DOHH2 (cell line): ENCODE measurements around the gene MRPL27.

ENCODE experiments used
- H3F3A ChIP-seq: fragments of 200-600 bp; sonication (generic), shearing (Covaris generic); 2 replicates; pipeline ENCODE4 v1.6.0; 2016; ENCODE audit warnings: antibody characterized with exemption, mild to moderate bottlenecking; ENCODE audit not compliant: control insufficient read depth, insufficient read depth
- H3K27ac ChIP-seq: fragments of 200-600 bp; sonication (generic); 2 replicates; pipeline ENCODE4 v1.5.1; 2014; ENCODE audit warnings: low read depth, mild to moderate bottlenecking, low read length, moderate library complexity
- H3K27me3 ChIP-seq: fragments of 200-600 bp; sonication (generic); 2 replicates; pipeline ENCODE4 v1.6.1; 2014; ENCODE audit warnings: mild to moderate bottlenecking, low read length, mixed read lengths; ENCODE audit not compliant: control insufficient read depth
- H3K36me3 ChIP-seq: fragments of 200-600 bp; sonication (generic); 2 replicates; pipeline ENCODE4 v1.6.1; 2014; ENCODE audit warnings: mild to moderate bottlenecking, low read length, moderate library complexity, mixed read lengths; ENCODE audit not compliant: control insufficient read depth
- H3K4me1 ChIP-seq: fragments of 200-600 bp; sonication (generic); 2 replicates; pipeline ENCODE4 v1.6.1; 2014; ENCODE audit warnings: mild to moderate bottlenecking, low read length, mixed read lengths; ENCODE audit not compliant: control insufficient read depth
- H3K4me2 ChIP-seq: fragments of 200-600 bp; sonication (generic); 2 replicates; pipeline ENCODE4 v1.6.0; 2014; ENCODE audit warnings: mild to moderate bottlenecking, low read length, moderate library complexity
- H3K4me3 ChIP-seq: fragments of 200-600 bp; sonication (generic); 2 replicates; pipeline ENCODE4 v1.5.1; 2014; ENCODE audit warnings: mild to moderate bottlenecking, low read length, mixed read lengths
- H3K79me2 ChIP-seq: fragments of 200-600 bp; sonication (generic); 2 replicates; pipeline ENCODE4 v1.6.1; 2014; ENCODE audit warnings: mild to moderate bottlenecking, low read length, mixed read lengths; ENCODE audit not compliant: control insufficient read depth
- H3K9me2 ChIP-seq: fragments of 200-600 bp; sonication (generic); replicated peaks from 2 replicates; pipeline ENCODE4 v1.6.1; 2014; ENCODE audit warnings: mild to moderate bottlenecking, low read length, mixed read lengths; ENCODE audit not compliant: control insufficient read depth
- H3K9me3 ChIP-seq: fragments of 200-600 bp; sonication (generic); 2 replicates; pipeline ENCODE4 v1.6.1; 2014; ENCODE audit warnings: antibody characterized with exemption, low read length, mixed read lengths; ENCODE audit not compliant: control insufficient read depth, insufficient read depth
- H4K20me1 ChIP-seq: fragments of 200-600 bp; sonication (generic); 2 replicates; pipeline ENCODE4 v1.6.0; 2014; ENCODE audit warnings: low read depth, mild to moderate bottlenecking, antibody characterized with exemption, low read length, moderate library complexity; ENCODE audit not compliant: control insufficient read depth, insufficient read depth
- EZH2phosphoT487 ChIP-seq: fragments of 200-600 bp; sonication (generic); IDR thresholded peaks from 2 replicates; pipeline ENCODE4 v1.6.1; 2017; ENCODE audit warnings: borderline replicate concordance, mild to moderate bottlenecking, antibody characterized with exemption, low read length, moderate library complexity, mixed read lengths
- TF ChIP-seq, protein P1 (sequence below): fragments of 200-600 bp; sonication (generic); IDR thresholded peaks from one replicate; pipeline ENCODE4 v1.5.1; 2014; ENCODE audit warnings: antibody characterized with exemption, mild to moderate bottlenecking, low read depth, low read length; ENCODE audit not compliant: poor library complexity, severe bottlenecking

MRPL27 gene

DNA sequence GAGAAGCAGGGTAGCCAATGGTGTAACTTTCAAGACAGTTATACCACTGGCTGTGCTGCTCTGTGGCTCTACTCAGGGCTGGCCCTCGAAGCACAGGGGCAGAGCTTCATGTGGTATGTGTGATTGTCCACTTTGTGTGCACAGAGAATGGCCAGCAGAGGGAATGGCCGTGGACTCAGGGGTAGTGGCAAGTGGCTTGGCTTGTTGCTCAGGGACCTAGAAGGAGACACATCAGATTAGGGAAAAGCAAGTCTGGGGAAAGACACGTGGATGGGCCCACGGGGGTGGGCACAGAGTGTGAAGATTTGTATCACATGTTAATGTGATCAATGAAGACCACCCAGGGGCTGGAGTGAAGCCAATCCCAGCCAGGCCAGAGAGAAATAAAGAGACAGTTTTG, 47.1 kb downstream of the MRPL27 start:
- no peak overlapping the region for H3K4me2 ChIP-seq
- H3K79me2 ChIP-seq, result no peaks in the 10 kb centered on the region
- H3K4me3 ChIP-seq, result no peak overlapping the region
- no peaks in the 10 kb centered on the region for H3K36me3 ChIP-seq
- H3K27ac ChIP-seq, result no peak overlapping the region
- no peak for TF ChIP-seq EZH2phosphoT487
- TF ChIP-seq, protein P1, sequence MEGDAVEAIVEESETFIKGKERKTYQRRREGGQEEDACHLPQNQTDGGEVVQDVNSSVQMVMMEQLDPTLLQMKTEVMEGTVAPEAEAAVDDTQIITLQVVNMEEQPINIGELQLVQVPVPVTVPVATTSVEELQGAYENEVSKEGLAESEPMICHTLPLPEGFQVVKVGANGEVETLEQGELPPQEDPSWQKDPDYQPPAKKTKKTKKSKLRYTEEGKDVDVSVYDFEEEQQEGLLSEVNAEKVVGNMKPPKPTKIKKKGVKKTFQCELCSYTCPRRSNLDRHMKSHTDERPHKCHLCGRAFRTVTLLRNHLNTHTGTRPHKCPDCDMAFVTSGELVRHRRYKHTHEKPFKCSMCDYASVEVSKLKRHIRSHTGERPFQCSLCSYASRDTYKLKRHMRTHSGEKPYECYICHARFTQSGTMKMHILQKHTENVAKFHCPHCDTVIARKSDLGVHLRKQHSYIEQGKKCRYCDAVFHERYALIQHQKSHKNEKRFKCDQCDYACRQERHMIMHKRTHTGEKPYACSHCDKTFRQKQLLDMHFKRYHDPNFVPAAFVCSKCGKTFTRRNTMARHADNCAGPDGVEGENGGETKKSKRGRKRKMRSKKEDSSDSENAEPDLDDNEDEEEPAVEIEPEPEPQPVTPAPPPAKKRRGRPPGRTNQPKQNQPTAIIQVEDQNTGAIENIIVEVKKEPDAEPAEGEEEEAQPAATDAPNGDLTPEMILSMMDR, result no peak
- no peaks in the 10 kb centered on the region for H3K9me3 ChIP-seq
- no peaks in the 10 kb centered on the region for H3F3A ChIP-seq
- H3K4me1 ChIP-seq, result peaks cover 2% of the 10 kb centered on the region; the same call in 1 of the 2 replicates
- no peaks in the 10 kb centered on the region for H3K9me2 ChIP-seq
- no peaks in the 10 kb centered on the region for H4K20me1 ChIP-seq
- peaks cover 10% of the 10 kb centered on the region for H3K27me3 ChIP-seq

DNA sequence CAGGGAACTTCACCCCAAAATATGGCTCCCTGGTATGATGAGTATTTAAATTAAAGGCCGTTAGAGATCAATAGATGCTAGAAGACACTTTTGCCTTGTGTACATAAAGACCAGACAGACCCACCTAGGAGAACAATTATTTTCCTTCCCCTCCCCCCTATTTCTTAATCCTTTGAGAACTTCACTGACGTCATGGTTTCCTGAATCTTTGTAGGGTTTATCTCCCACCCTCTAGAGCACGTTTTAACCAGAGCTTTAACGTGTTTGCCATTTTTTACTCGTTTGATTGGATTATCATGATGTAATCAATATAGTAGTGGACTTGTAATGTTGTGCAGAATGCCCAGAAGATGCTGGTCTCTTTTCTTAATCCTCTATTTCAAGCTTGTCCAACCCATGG, 49.9 kb downstream of the MRPL27 start:
- no peaks in the 10 kb centered on the region for H4K20me1 ChIP-seq
- H3K4me1 ChIP-seq, result peaks cover 2% of the 10 kb centered on the region; the same call in 1 of the 2 replicates
- no peak overlapping the region for H3K4me2 ChIP-seq
- H3K36me3 ChIP-seq, result no peaks in the 10 kb centered on the region
- TF ChIP-seq, protein P1, result no peak
- no peak for TF ChIP-seq EZH2phosphoT487
- H3K27ac ChIP-seq, result no peak overlapping the region
- H3K9me3 ChIP-seq, result no peaks in the 10 kb centered on the region
- H3K27me3 ChIP-seq, result peaks cover 6% of the 10 kb centered on the region; the same call in 1 of the 2 replicates
- H3F3A ChIP-seq, result no peaks in the 10 kb centered on the region
- no peaks in the 10 kb centered on the region for H3K79me2 ChIP-seq
- no peak overlapping the region for H3K4me3 ChIP-seq
- H3K9me2 ChIP-seq, result no peaks in the 10 kb centered on the region

DNA sequence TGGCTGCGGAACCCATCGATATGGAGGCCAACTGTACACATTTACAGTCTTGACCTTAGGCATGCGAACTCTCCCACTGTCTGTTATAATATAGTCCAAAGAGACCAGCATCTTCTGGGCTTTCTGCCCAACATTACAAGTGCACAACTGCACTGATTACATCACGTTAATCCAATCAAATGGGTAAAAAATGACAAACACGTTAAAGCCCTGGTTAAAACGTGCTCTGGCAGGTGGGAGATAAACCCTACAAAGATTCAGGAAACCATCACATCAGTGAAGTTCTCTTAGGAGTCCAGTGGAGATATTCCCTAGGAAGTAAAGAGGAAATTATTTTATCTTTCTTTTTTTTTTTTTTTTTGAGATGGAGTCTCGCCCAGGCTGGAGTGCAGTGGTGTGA, 50.7 kb downstream of the MRPL27 start:
- H3K9me3 ChIP-seq, result no peaks in the 10 kb centered on the region
- no peaks in the 10 kb centered on the region for H4K20me1 ChIP-seq
- no peaks in the 10 kb centered on the region for H3K9me2 ChIP-seq
- H3F3A ChIP-seq, result no peaks in the 10 kb centered on the region
- peaks cover 12% of the 10 kb centered on the region for H3K27me3 ChIP-seq
- H3K4me3 ChIP-seq, result no peak overlapping the region
- H3K27ac ChIP-seq, result no peak overlapping the region
- no peaks in the 10 kb centered on the region for H3K36me3 ChIP-seq
- no peaks in the 10 kb centered on the region for H3K4me1 ChIP-seq
- no peak overlapping the region for H3K4me2 ChIP-seq
- TF ChIP-seq EZH2phosphoT487, result no peak
- TF ChIP-seq, protein P1, result no peak
- no peaks in the 10 kb centered on the region for H3K79me2 ChIP-seq
